ENCODE data around the gene NKTR.

Gene NKTR

GRCh38 chr3:42697289-42698051 lies 97.0 kb downstream of the NKTR start:
- DNase-seq = no peak
